Brain microvascular endothelial cell (primary cell): ENCODE data around the gene PRKAR1B.

Experiments used
- DNase-seq: peaks from one replicate; pipeline ENCODE4 v3.0.0-alpha.2; 2020
- H3K27ac ChIP-seq: fragments of 250-450 bp; sonication (Bioruptor Pico); 2 replicates; pipeline ENCODE4 v1.5.1; 2020; ENCODE audit warnings: mild to moderate bottlenecking, moderate library complexity
- H3K27me3 ChIP-seq: fragments of 250-450 bp; sonication (Bioruptor Pico); replicated peaks from 2 replicates; pipeline ENCODE4 v1.5.1; 2020; ENCODE audit warnings: mild to moderate bottlenecking
- H3K36me3 ChIP-seq: fragments of 250-450 bp; sonication (Bioruptor Pico); replicated peaks from 2 replicates; pipeline ENCODE4 v1.5.1; 2020; ENCODE audit warnings: mild to moderate bottlenecking
- H3K4me3 ChIP-seq: 2 replicates; pipeline ENCODE4 v1.5.1; 2011; ENCODE audit warnings: low read depth, mild to moderate bottlenecking, control low read depth, low read length, moderate library complexity
- CTCF ChIP-seq: IDR thresholded peaks from 2 replicates; pipeline ENCODE4 v1.5.1; 2011; ENCODE audit warnings: low read depth, mild to moderate bottlenecking, moderate library complexity, low read length, control low read depth, inconsistent platforms; ENCODE audit errors: missing control alignments
- in situ Hi-C: cut with HindIII; loops from 2 replicates; pipeline ENCODE4 v1.10.0; 2017; ENCODE audit warnings: low sequenced_read_pairs, low pct_ligation_motif_present

Gene PRKAR1B

GRCh38 chr7:741191-741671 is 14.2 kb upstream of the PRKAR1B start:
- TF ChIP-seq CTCF, result no peak
- no peak for DNase-seq
- Histone ChIP-seq H3K36me3 (peaks cover 14% of the 10 kb centered on the region), H3K4me3 (no peak overlapping the region), H3K27me3 (no peaks in the 10 kb centered on the region), H3K27ac (no peak overlapping the region)
- in situ Hi-C loops, result no loop called here

GRCh38 chr7:739983-740942 is 13.2 kb upstream of the PRKAR1B start:
- DNase-seq, result no peak
- Histone ChIP-seq H3K27ac (no peak overlapping the region), H3K4me3 (no peak overlapping the region), H3K36me3 (peaks cover 14% of the 10 kb centered on the region), H3K27me3 (no peaks in the 10 kb centered on the region)
- in situ Hi-C loops, result no loop called here
- no peak for TF ChIP-seq CTCF

- H3K36me3 ChIP-seq, result peaks cover 14% of the 10 kb centered on the region
- TF ChIP-seq CTCF, result no peak
- no peak overlapping the region for H3K27ac ChIP-seq
- DNase-seq, result no peak
- H3K4me3 ChIP-seq, result no peak overlapping the region
- H3K27me3 ChIP-seq, result no peaks in the 10 kb centered on the region
- in situ Hi-C loops, result no loop called here
Observed at GRCh38 chr7:739455-739982, 12.4 kb upstream of the PRKAR1B start.

GRCh38 chr7:738723-739454 is 11.8 kb upstream of the PRKAR1B start:
- in situ Hi-C loops, result no loop called here
- Histone ChIP-seq H3K4me3 (no peak overlapping the region), H3K27ac (no peak overlapping the region), H3K27me3 (no peaks in the 10 kb centered on the region), H3K36me3 (peaks cover 16% of the 10 kb centered on the region)
- no peak for TF ChIP-seq CTCF
- no peak for DNase-seq

- in situ Hi-C loops, result no loop called here
- H3K4me3 ChIP-seq, result no peak overlapping the region
- no peak for TF ChIP-seq CTCF
- no peaks in the 10 kb centered on the region for H3K27me3 ChIP-seq
- no peak overlapping the region for H3K27ac ChIP-seq
- H3K36me3 ChIP-seq, result peaks cover 16% of the 10 kb centered on the region
- DNase-seq, result no peak
Observed at GRCh38 chr7:738241-738640, 11.2 kb upstream of the PRKAR1B start.
